A673 (cell line): ENCODE results near the gene RARRES2. TPM values are rescaled to one million over a fixed set of nuclear protein-coding genes. Genes with fewer than 3 reads are reported as not detected.
A peak's percentile ranks its signal among the peaks of the same experiment; 100 is the strongest.
"Not testable (repeated sequence)": the region's sequence is repeated elsewhere in the genome, so short reads cannot be mapped to it uniquely, and the experiment has no call there.

Experiments
- BruUV-seq: library from RNA; stranded (reverse); fragments of 400-500 nt; replicated peaks from 2 replicates; lab custom pipeline; 2021; lab: Mats Ljungman, UMichigan
- CTCF ChIA-PET: fragments of 300-600 bp; sonication (Branson Sonifier 250); formaldehyde crosslinking; loops from one replicate; lab custom pipeline; 2022; ENCODE audit warnings: antibody characterized with exemption; lab: Charles Lee
- POLR2A ChIA-PET: fragments of 300-600 bp; sonication (Branson Sonifier 250); formaldehyde crosslinking; loops from one replicate; lab custom pipeline; 2022; ENCODE audit warnings: antibody characterized with exemption; ENCODE audit not compliant: low non-redundant PET; lab: Charles Lee
- DNase-seq: peaks from one replicate; pipeline ENCODE4 v3.0.0-alpha.2; 2015; ENCODE audit warnings: low spot score
- H3K27ac ChIP-seq: fragments of 200-600 bp; sonication (generic); 2 replicates; pipeline ENCODE4 v1.5.1; 2016; ENCODE audit warnings: mixed run types, low read depth, mild to moderate bottlenecking, mixed read lengths, antibody characterized with exemption, low read length; ENCODE audit not compliant: poor library complexity, severe bottlenecking
- H3K27me3 ChIP-seq: fragments of 200-600 bp; sonication (generic); replicated peaks from 2 replicates; pipeline ENCODE4 v1.6.1; 2017; ENCODE audit warnings: mixed run types, low read depth, mild to moderate bottlenecking, mixed read lengths, antibody characterized with exemption, low read length; ENCODE audit not compliant: insufficient read depth, poor library complexity
- H3K36me3 ChIP-seq: fragments of 200-600 bp; sonication (generic); 2 replicates; pipeline ENCODE4 v1.6.1; 2016; ENCODE audit warnings: mixed run types, mild to moderate bottlenecking, mixed read lengths, antibody characterized with exemption, low read length; ENCODE audit not compliant: insufficient read depth, poor library complexity, severe bottlenecking
- H3K4me1 ChIP-seq: fragments of 200-600 bp; sonication (generic); 2 replicates; pipeline ENCODE4 v1.6.1; 2017; ENCODE audit warnings: mixed run types, mild to moderate bottlenecking, mixed read lengths, antibody characterized with exemption, low read length; ENCODE audit not compliant: insufficient read depth, poor library complexity, severe bottlenecking
- H3K4me3 ChIP-seq: fragments of 200-600 bp; sonication (generic); 2 replicates; pipeline ENCODE4 v1.5.1; 2016; ENCODE audit warnings: low read depth, mixed run types, mild to moderate bottlenecking, mixed read lengths, low read length; ENCODE audit not compliant: poor library complexity, severe bottlenecking
- H3K9me3 ChIP-seq: fragments of 200-600 bp; sonication (generic); 2 replicates; pipeline ENCODE4 v1.6.1; 2016; ENCODE audit warnings: mixed run types, low read depth, mild to moderate bottlenecking, mixed read lengths, antibody characterized with exemption, low read length; ENCODE audit not compliant: poor library complexity, severe bottlenecking
- intact Hi-C: fragments of 100-400 bp; cut with micrococcal nuclease; formaldehyde crosslinking; loops from one replicate; pipeline ENCODE4 v1.10.0; 2022; ENCODE audit not compliant: unreplicated experiment
- total RNA-seq: library from RNA; stranded (reverse); gene quantifications from 2 replicates; pipeline ENCODE4 v1.2.3, GENCODE V29; 2021

The RARRES2 gene
- total RNA-seq, 1 experiment from 2014 or later: not detected

DNA sequence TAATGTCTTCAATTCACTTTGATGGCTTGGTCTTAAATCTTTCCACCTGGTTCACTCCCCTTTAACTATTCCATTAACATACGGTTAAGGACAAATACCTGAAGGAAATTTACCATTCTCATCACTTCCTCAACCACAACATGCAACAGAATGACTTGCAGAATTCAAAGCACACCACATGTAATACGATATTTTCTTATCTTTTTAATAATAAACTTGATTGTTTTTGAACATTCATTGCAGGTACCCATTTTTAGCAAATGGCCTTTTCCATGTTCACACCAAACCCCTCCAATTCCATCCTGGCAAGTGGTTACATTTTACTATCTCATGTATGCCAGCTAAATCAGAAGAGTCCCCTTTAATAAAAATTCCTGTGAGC lies 35.5 kb downstream of the RARRES2 start:
- DNase-seq, H3K9me3 ChIP-seq, H3K4me1 ChIP-seq, H3K27ac ChIP-seq, H3K4me3 ChIP-seq, CTCF ChIA-PET, POLR2A ChIA-PET, intact Hi-C loops, H3K27me3 ChIP-seq, H3K36me3 ChIP-seq, BruUV-seq: not testable (repeated sequence)

DNA sequence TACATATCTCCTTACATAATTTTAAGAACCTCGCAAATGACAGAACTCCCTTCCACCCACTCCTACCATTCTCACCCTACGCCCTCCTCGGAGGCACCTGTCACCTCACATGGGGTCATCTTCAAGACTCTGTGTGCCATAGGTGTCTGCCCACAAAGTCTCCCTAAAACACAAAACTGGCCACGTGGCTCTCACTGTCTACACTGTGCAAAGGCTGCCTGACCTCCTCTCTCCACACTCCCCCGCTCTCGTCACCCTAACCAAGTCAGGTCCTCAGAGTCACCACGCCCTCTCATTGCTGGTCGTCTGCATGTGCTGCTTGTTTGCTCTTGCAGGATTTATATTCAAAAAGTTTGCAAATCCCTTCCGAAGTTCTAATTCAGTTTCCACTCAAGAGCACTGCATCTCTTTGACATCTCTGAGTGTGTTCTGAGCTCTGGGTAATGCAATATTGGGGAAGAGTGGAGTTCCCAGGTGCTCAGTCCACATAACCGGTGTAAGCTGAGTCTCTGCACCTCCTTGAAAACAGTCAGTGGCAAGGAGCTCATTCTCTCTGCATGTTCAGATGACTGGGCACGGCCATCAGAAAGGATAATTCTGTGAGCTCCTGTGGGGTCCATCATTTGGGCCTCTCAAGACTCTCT lies 36.0 kb downstream of the RARRES2 start:
- H3K4me1 ChIP-seq, H3K27ac ChIP-seq, H3K27me3 ChIP-seq, H3K4me3 ChIP-seq, H3K9me3 ChIP-seq, DNase-seq, POLR2A ChIA-PET, H3K36me3 ChIP-seq, BruUV-seq, intact Hi-C loops, CTCF ChIA-PET: not testable (repeated sequence)

DNA sequence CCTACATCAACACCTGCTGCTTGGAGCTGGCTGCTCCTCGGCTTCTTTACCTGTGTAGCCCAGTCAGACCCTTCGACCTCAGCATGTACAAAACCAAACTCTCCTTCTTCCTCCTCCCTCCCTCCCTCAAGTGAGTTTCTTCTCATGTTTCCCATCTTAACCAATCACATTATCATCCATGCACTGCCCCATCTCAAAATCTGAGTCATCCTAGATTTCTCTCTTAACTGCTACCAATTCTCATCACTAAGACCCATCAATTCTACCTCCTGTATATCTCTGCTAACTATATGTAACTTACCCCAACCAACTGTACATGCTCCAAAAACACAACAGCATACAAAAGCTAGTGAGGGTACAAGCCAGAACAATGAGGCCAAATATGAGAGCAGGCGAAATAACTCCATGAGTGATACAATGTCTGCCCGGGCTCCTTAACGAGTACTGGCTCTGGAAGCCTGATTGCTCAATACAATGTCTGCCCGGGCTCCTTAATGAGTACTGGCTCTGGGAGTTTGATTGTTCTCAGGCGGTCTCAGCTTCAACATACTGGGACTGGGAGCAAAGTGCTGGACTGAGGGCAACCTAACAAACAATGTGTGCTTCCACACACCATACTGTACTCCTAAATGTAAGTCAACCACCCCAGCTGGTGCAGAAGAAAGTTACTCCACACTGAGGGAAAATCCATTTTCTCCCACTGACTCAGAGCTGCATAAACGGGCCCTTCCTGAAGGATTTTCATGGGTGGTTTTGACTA lies 36.8 kb downstream of the RARRES2 start:
- H3K9me3 ChIP-seq, H3K27me3 ChIP-seq, intact Hi-C loops, H3K36me3 ChIP-seq, H3K27ac ChIP-seq, BruUV-seq, DNase-seq, H3K4me1 ChIP-seq, POLR2A ChIA-PET, CTCF ChIA-PET, H3K4me3 ChIP-seq: not testable (repeated sequence)

DNA sequence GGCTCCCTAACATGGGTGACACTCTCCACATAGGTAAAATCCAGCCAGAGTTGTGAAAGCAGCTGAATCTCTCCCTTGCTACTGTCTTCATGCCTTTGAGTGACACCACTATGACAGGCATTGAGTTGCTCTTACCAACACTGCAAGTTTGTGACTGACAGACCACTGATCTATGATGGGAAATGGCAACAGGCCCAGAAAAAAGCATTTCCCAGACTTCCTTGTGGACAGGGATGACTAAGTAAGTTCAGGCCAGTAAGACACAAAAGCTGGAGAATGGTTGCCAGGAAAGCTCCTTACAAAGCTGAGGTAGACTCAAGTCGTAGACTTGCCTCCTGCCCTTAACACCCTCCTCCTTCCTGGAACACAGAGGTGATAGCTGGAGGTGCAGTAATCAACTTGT lies 38.5 kb downstream of the RARRES2 start:
- POLR2A ChIA-PET, H3K27me3 ChIP-seq, BruUV-seq, H3K9me3 ChIP-seq, H3K4me3 ChIP-seq, intact Hi-C loops, H3K36me3 ChIP-seq, H3K4me1 ChIP-seq, CTCF ChIA-PET, H3K27ac ChIP-seq: not testable (repeated sequence)
- peak; percentile 52 for DNase-seq

DNA sequence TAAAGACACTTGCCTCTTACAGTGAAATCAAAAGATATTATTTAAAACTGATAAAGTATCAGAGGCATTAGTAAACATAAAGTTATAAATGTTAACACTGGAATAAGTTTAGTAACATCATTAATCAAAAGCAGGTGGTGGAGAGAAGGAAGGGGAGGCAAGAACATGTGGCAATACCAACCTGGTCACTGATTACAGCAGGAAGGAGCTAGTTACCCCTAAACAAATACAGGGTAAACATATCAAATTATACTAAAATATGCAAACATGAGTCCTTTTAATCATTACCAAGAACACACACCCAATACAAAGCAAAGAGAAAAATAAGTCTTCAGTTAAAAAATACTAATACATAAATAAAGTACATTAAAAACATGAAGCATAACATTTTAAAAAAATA lies 43.5 kb downstream of the RARRES2 start:
- CTCF ChIA-PET, BruUV-seq, H3K4me3 ChIP-seq, intact Hi-C loops, H3K27me3 ChIP-seq, H3K4me1 ChIP-seq, DNase-seq, H3K9me3 ChIP-seq, POLR2A ChIA-PET, H3K27ac ChIP-seq, H3K36me3 ChIP-seq: not testable (repeated sequence)

DNA sequence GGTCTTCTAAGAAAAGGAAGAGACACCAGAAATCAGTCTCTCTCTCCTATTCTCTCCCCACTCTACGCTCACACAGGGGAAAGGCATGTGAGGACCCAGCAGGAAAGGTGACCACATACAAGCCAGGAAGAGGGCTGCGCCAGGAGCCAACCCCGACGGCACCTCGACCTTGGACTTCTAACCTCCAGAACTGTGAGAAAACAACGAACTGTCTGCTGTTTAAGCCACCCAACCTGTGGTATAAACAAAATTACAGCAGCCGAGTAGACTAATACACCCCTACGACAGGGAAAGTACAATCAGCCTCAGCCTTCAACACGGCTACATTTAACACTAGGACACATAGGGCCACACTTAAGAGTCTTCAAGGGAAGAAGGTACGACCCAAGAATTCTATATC lies 44.6 kb downstream of the RARRES2 start:
- CTCF ChIA-PET, H3K36me3 ChIP-seq, DNase-seq, H3K4me3 ChIP-seq, intact Hi-C loops, BruUV-seq, H3K27ac ChIP-seq, POLR2A ChIA-PET, H3K27me3 ChIP-seq, H3K9me3 ChIP-seq, H3K4me1 ChIP-seq: not testable (repeated sequence)

DNA sequence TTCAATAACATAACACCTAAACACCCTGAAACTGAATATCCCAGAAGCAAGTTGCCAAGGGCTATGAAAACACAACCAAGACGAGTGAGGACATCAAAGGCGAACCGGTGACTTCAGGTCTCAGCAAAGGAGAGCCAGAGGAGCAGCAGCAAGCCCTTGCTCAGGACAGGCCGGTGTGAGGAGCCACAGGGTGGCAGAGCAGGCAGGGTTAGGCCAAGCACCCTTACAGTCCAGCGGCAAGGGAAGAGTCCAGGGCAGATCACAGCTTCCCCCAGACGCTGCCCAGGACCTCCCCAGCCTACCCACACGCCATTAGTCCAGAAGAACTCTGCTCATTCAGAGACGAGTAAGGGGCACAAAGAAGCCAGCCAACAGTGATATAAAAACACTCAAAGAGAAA lies 45.8 kb downstream of the RARRES2 start:
- H3K27me3 ChIP-seq, POLR2A ChIA-PET, intact Hi-C loops, H3K36me3 ChIP-seq, H3K9me3 ChIP-seq, CTCF ChIA-PET, H3K27ac ChIP-seq, BruUV-seq, H3K4me1 ChIP-seq, DNase-seq, H3K4me3 ChIP-seq: not testable (repeated sequence)
